C1 segment of cervical spinal cord (tissue), 14 donors: Measurements from ENCODE around the gene DSG4.
"Not testable (repeated sequence)": the region's sequence is repeated elsewhere in the genome, so short reads cannot be mapped to it uniquely, and the experiment has no call there.

Source experiments
- DNase-seq, 14 donors: peaks; one replicate each; lab custom pipeline; 2025; lab: John Stamatoyannopoulos, UW

DSG4 gene, protein sequence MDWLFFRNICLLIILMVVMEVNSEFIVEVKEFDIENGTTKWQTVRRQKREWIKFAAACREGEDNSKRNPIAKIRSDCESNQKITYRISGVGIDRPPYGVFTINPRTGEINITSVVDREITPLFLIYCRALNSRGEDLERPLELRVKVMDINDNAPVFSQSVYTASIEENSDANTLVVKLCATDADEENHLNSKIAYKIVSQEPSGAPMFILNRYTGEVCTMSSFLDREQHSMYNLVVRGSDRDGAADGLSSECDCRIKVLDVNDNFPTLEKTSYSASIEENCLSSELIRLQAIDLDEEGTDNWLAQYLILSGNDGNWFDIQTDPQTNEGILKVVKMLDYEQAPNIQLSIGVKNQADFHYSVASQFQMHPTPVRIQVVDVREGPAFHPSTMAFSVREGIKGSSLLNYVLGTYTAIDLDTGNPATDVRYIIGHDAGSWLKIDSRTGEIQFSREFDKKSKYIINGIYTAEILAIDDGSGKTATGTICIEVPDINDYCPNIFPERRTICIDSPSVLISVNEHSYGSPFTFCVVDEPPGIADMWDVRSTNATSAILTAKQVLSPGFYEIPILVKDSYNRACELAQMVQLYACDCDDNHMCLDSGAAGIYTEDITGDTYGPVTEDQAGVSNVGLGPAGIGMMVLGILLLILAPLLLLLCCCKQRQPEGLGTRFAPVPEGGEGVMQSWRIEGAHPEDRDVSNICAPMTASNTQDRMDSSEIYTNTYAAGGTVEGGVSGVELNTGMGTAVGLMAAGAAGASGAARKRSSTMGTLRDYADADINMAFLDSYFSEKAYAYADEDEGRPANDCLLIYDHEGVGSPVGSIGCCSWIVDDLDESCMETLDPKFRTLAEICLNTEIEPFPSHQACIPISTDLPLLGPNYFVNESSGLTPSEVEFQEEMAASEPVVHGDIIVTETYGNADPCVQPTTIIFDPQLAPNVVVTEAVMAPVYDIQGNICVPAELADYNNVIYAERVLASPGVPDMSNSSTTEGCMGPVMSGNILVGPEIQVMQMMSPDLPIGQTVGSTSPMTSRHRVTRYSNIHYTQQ

DNA sequence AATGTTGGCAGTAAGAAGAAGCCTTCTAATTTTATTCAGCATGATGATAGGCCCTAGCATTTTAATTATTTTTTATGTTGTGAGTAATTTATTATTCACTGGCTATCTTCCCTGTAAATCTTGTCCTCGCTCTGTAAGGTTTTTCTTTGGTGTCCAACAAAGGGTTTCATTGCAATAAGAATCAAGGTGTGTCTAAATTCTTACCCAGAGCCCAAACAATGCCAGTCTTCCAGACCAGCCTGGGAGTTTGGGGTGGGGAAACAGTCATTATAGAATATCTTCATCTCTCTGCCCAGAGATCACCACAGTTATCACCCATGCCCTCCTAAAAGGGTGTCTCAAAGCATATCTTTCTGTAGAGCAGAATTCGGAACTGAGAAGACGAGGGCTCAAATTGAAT, at the start of gene DSG4:
Gene DSG4, plus strand, starts transcription at position 301 of the 400 bp plus-strand sequence. CDS start 135 bp downstream, outside the sequence.
- no peak for DNase-seq

DNA sequence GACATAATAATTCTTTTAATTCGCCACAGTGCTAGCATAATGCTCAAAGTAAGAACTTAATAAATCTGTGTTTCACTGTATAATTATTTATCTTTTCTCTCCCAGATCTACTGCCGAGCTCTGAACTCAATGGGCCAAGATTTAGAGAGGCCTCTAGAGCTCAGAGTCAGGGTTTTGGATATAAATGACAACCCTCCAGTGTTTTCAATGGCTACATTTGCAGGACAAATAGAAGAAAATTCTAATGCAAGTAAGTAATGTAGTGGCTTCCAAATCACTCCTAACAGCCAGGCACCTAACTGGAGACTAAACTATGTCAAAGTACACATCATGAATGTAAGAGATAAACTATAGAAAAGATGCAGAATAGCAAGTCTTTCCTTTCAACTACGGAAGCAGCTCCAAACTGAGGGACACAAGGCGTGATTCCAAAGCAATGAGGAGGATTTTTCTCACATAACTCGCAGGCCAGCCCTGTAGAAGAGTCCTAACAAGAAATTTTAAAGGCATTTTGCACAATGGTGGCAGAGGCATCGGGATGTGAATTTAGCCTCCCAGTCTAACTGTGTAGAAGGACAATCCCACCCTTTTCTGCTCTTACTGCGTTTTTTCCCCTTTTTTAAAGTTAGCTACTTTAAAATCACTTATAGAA, 46.7 kb upstream of the DSG4 start:
- DNase-seq, result no peak

DNA sequence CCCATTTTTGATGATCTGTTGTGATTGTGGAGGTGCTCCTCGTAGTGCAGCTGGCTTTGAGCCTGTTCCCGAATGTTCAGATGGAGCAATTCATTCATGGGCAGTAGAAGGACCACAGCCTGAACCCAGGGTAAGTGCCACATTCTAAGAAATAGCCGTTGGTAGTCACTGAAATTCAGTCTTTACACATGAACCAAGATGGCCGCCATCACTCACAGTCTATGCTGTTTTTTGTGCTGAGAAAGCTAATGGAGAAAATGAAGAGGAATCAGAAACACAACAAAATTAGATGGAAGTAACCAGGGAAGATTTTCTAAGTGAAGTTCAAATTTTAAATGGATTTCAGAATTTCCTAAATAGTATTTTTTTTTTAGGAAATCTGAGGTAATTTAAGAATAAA, 33.1 kb upstream of the DSG4 start:
- DNase-seq, result no peak

DNA sequence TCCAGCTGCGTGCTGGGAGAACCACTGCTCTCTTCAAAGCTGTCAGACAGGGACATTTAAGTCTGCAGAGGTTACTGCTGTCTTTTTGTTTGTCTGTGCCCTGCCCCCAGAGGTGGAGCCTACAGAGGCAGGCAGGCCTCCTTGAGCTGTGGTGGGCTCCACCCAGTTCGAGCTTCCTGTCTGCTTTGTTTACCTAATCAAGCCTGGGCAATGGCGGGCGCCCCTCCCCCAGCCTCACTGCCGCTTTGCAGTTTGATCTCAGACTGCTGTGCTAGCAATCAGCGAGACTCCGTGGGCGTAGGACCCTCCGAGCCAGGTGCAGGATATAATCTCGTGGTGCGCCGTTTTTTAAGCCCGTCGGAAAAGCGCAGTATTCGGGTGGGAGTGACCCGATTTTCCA, 23.2 kb upstream of the DSG4 start:
- not testable (repeated sequence) for DNase-seq

DNA sequence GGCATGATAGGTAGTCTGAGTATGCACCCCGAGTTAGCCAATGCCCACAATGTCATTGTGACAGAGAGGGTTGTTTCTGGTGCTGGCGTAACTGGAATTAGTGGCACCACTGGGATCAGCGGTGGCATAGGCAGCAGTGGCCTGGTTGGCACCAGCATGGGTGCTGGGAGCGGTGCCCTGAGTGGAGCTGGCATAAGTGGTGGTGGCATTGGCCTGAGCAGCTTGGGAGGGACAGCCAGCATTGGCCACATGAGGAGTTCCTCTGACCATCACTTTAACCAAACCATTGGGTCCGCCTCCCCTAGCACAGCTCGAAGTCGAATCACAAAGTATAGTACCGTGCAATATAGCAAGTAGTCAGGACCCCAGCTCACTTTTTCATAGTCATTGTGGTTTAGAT, 21.6 kb upstream of the DSG4 start:
- DNase-seq, result no peak

DNA sequence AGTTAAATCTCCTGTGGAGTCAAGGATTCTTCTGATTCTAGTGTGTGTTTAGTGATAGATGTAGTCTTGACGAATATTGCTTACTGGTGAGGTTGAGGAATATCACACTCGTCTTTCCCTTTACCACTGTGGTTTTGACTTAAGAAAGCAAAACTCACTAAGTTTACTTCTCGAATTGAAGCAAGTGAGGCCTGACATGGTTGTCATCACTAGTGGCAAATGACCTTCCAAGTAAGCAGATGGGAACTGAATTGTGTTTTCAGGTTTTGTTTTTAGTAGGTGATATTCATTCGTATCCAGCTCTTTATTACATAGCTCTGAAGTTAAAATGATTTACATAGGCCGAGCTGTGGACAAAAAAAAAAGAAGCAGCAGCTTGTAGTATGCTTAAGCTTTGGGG, 20.6 kb upstream of the DSG4 start:
- DNase-seq, result no peak

DNA sequence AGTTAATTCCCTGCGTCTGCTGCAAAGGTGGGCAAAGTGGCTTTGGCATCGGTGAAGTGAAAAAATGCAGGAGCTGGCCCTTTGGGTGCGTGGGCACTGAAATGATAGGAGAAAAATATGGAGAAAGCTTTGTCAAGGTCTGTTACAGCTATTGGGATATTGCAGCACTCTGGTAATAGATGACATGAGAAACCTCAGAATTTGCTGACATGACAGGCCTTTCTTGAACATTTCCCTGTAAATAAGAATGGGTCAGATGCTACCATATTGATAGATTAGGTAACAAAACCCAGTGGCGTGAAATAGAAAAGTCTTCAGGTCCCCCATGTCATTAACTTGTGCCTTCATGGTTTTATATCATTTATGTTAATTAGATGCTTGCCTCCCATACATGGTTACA, 12.4 kb upstream of the DSG4 start:
- DNase-seq, result no peak

DNA sequence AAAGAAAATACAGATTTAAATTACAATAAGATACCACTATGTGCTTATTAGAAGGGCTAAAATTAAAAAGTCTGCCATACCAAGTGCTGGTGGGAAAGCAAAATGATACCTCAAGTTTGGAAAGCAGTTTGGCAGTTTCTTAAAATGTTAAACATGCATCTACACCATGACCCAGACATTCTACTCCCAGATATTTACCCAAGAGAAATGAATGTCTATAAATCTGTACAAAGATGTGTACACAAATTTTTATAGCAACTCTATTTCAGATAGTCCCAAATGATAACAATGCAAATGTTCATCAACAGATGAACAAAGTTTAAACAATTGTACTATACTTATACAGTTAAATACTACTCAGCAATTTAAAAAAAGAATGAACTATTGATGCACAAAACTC, 7.1 kb upstream of the DSG4 start:
- DNase-seq, result no peak

DNA sequence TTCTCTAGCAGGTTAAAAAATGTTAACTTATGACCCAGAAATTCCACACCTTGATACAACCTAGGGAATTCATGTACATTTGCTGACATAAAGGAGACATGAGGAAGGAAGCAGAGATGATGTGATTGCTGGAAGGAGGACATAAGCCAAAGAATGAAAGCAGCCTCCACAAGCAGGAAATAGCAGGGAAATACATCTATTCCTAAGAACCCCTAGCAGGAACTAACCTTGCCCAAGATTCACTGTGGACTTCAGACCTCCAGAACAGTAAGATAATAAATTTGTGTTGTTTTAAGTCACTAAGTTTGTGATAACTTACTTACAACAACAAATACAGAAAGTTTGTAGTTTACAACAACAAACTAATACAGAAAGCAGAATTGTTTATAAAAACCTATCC, 4.6 kb upstream of the DSG4 start:
- no peak for DNase-seq

DNA sequence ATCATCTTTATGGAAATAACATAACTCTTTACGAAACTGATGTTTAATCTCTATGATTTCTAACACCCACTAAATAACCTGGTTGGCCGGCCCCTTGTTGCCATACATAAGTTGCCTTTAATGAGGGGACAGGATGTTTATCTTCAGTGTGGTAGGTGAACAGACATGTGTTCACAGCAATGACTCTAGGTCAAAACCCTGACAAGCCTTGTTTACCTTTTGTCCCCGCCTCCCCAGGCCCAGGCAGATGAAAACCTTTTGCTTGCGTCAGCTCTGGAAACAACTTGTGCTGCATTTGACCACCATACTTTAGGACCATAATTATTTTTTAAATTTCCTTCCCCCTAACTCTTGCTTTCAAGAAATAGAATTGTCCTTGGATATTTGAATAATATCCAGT, 2.9 kb upstream of the DSG4 start:
- no peak for DNase-seq

DNA sequence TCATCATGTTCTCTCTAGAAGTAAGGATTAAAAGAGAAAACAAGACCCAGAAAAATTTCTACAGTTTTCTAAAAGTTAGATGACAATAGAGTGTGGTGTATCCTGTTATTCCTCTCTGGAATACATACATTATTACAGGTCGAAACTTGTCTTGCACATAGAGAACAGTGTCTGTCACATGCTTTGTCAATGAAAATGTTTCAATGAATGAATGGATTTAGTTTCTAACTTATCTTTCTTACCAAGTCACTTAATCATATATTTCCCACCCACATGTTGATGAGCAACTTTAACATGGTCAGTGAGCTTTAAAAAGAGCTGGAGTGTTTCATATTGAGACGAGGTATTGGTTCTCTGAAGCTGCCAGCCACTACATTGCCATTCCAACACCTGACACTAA, 4.3 kb downstream of the DSG4 start:
- DNase-seq, result no peak

DNA sequence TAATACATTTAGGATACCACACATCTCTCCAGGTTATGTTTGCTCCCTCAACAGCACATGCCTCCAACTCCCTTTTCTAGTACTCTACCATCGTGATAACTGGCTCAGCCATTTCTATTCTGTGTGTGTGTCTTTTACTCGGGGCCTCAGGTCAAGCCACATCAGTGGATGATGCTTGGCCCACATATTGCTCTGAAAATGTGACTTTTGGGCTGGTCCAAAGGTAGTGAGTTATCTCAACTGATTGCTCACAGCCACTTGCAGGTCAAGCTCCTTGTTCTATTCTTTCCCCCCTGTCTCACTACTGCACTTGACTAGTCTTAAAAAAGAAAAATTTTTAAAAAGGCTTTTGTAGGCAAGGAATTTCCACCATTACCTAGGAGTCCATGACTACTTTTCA, 5.5 kb downstream of the DSG4 start:
- DNase-seq, result no peak

DNA sequence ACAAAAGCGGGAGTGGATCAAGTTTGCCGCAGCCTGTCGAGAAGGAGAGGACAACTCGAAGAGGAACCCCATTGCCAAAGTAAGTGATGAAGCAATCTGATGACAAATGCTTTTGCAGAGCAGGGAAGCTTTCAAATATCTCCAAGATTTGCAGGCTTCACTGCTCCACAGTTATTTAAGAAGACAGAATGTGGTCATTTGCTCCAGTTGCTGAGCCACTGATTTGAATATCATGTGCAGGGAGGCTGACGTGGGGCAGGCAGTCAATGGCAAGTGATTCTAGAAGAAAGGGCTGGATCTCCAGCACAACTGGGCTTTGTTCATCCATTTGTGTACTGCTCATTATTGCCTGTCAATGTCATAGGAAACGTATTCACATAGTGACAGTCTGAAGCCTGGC, 10.2 kb downstream of the DSG4 start:
- DNase-seq, result no peak

DNA sequence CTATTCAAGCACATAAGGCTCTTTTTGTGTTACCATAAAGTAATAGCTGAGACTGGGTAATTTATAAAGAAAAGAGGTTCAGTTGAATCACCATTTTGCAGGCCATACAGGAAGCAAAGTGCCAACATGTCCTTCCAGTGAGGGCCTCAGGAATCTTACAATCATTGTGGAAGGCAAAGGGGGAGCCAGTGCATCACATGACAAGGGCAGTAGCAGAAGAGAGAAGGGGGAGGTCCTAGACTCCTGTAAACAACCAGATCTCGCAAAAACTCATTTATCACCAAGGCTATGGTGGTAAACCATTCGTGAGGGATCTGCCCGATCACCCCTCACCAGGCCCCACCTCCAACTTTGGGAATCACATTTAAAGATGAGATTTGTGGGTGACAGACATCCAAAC, 16.7 kb downstream of the DSG4 start:
- no peak for DNase-seq

DNA sequence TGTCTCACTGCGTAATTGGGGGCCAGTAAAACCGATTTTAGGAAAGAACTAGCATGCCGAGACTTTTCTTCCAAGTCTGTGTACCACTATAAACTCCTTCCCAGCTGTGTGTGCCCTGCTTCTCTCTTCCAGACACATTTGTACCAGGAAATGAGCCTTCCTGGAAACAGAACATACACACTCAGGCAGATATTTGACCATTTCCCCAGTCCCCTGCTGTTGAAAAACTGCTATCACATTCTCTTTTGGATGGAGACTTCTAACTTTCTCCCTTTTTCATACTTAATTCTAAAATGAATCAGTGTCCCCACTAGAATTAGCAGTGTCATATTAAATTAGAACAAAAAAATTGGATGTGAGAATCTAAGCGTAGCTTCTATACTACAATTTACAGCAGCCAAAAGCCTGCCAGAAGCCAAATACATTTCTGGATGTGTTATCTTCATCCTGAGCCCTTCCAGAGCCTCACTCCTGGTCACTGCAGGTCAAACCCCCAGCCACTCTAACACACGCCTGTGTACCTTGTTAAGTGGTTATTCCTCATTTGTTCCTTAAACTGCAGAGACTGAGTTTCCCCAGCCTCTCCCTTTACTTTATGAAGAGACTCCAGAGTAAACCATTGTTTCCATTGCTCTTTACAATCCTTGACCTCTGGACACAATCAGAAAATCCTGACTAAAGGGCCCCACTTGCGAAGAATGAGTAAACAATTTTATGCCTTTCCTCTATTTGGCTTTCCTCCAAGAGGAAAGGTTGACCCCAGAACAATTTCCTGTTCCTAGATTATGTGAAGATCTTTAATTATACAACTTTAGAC, 20.4 kb downstream of the DSG4 start:
- DNase-seq, result no peak

DNA sequence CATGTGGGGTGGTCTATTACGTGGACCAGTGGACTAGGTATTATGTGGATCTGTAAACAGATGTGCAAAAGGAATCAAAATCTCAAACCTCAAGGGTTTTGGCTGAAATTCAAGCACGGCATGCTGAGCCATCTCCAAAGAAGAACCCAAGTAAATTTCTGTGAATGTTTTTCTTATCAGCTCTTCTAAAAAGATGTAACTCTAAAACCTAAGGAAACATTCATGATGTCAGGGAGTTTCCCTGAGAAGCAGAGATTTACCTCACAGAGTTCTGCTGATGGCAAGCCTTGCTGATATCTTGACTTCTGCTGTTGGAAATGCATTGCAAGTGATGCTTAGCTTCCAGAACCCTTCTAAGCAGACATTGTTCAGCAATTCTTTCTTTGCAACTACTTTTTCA, 21.6 kb downstream of the DSG4 start:
- no peak for DNase-seq

DNA sequence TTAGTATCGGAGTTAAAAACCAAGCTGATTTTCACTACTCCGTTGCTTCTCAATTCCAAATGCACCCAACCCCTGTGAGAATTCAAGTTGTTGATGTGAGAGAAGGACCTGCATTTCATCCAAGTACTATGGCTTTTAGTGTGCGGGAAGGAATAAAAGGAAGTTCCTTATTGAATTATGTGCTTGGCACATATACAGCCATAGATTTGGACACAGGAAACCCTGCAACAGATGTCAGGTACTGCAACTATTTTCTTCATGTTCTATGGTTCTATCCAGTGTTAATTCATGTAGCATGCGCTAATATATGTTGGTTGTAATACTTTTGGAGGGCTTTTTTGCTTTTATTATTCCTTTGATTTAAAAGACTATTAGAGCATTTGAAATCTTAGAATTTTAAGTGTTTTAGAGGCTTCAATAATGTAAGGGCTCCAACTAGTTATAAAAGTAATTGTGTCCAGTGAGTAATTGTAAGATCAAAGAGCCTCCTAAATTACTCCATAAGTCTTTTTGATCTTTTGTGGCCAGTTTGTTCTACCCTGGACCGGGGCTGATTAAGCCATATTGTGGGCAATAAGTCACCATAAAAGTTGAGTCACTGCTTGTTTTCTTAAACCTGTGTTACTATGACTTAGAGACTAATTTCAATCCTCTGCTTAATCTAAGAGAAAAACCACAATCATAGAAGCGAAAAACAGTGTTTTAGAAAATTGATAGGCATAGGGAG, 22.9 kb downstream of the DSG4 start:
- DNase-seq, result no peak

DNA sequence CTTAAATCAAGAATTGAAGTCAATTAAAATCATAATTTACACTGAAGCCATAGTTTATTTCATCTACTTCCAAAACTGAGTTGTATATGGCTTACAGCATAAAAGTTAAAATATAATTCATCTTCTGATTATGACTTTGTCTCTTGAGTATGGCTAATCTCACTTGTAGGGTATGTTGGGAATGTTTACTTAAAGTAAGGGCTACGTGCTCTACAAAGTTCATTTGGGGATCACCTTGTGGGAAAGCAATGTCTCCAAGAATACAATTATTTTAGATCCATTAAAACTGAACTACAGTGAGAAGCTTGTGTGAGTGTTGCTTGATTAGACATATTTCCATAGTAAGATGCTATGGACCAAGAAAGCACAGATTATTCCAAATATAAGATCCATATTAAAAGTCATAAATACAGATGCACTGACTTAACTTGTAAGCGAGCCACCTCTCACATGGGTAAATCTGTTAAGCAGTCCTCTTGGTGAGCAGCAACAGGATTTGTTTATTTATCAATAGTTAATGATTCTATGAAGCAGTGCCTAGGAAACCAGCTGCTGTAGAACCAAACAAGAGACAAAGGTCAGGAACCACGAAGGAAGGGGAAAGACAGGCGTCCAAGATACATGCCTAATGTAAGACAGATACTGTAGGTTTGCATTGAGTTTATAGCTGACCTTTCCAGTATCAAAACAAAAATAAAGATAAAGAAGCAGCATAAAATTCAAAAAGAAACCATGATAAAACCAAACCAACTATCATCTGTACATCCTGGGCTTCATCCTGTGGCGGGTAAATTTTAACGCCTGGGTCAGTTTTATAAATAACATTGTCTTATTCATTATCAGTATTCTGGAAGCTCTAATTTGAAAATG, 24.8 kb downstream of the DSG4 start:
- DNase-seq, result no peak

DNA sequence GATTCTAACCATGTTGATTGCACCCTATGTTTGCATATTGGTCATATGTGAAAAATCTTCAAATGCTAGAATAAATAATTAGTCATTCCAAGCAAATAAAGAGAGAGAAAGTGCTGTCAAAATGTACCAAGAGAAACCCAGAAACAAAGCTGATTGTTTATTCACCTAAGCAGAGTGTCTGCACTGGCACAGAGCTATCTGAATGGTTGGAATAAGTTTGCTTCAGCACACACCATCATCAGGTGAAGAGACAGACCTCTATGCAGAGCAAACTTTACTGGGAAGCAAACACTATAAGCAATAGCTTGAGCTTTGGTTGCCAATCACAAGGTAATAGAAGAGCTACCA, 25.4 kb downstream of the DSG4 start:
- DNase-seq, result no peak

DNA sequence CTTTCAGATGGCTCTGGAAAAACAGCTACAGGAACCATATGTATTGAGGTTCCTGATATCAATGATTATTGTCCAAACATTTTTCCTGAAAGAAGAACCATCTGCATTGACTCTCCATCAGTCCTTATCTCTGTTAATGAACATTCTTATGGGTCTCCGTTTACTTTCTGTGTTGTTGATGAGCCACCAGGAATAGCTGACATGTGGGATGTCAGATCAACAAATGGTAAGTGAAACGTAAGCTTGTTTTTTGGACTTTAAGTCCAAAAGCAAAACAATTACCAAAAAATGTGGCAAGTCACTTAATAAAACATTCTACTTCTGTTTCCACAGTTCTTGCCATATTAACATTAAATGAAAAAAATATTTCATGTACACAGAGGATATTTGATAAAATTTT, 26.8 kb downstream of the DSG4 start:
- no peak for DNase-seq
